Activated T-helper 1 cell treated with Interleukin-2 at 50 U/mL for 16 hours (primary cell): ENCODE results near the gene GORASP1.

Experiments used
- DNase-seq: peaks from one replicate; pipeline ENCODE4 v3.0.0-alpha.2; 2020; ENCODE audit warnings: low read depth

The GORASP1 gene

DNA sequence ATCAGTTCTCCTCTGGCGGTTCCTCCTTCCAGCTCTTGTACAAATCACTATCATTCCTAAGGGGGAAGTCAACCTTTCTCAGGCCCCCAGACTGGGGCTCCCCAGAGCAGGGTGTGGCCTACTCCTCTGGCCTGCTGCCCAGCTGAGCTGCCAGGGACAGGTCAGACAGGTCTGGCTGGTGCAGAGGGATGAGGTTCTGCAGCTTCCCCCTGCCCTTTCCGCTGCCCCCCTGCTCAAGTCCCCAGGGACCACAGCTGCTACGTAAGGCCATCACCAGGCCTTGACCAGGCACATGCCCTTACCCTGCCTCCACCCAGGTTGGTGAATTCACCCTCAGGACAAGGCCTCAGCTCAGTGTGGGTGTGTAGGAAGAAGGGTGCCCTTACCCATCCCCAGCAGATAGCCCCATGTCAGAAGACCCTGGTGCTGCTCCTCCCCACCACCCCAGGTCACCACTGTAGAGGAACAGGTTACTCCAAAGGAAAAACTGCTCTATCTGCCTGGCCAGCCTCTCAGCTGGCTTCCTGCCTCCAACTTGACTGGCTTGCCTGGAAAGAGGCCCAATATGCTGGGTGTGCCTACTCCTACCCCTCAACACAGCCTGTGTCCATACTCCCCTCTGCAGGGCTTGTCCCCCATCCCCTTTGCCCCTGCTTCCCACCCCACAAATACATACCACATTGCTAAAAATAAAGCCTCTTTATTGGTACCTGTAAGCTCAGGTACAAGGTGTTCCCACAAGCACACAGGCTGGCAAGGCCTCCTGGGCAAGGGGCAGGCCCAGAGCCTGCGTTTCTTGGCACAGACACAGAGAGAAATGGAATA, 34.0 kb upstream of the GORASP1 start:
- no peak for DNase-seq

DNA sequence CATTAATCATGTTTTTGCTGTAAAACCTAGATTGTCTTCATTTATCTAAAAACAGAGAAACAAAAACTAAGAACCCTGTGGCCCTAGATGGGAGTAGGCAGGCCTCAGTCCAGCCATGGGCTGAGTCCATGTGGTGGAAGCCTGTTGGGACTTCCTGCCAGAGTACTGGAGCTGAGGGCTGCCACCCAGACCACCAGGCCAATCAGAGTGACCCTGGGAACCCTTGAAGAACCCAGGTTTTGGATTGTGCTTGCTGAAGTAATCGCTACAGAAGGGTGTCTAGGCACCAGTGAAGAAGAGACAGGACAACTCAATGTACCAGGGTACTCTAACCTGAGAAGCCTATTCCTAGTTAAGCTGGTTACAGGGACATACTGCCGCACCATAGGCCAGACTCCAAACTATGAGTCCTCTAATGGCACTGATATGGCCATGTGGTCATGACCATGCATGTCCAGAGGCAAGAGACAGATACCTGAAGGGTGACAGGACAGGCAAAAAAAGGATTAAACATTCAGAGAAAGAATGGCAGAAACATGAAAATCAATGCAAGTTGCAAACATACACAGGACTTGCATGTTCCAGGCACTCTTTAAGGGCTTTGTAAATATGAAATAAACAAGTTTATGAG, 33.0 kb upstream of the GORASP1 start:
- no peak for DNase-seq

GRCh38 chr3:39139442-39139841, 32.0 kb upstream of the GORASP1 start:
- DNase-seq = no peak

- DNase-seq = no peak
These were observed 31.5 kb upstream of the GORASP1 start for GRCh38 chr3:39138804-39139415.

DNA sequence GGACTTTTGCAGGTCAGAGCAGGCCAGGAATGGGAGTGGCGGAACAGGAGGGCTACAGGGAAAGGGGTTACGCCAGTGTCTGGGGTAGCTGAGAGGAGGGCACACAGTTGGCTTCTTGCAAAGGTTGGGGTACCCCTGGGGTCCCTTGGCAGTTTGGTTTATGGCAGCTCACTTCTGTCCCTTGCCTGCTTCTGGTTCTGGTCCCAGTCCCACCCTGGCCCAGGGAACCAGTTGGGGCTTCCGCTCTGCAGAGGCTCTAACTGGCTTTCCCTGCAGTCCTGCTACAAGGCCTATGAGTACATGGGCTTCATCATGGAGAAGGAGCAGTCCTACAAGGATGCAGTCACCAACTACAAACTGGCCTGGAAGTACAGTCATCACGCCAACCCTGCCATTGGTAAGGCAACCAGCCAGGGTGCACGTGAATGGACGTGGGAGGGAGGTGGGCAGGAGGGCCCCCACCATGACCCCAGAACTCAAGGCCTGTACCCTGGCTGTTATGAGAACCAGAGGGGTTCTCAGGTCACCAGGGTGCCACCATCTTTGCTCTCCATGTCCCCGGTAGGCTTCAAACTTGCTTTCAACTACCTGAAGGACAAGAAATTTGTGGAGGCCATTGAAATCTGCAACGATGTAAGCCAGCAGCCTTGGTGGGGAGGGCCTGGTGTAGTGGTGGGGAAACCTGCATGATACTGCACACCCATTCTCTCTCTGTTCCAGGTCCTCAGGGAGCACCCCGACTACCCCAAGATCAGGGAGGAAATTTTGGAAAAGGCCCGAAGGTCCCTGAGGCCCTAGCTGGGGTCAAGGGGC, 30.8 kb upstream of the GORASP1 start:
- DNase-seq = no peak

DNA sequence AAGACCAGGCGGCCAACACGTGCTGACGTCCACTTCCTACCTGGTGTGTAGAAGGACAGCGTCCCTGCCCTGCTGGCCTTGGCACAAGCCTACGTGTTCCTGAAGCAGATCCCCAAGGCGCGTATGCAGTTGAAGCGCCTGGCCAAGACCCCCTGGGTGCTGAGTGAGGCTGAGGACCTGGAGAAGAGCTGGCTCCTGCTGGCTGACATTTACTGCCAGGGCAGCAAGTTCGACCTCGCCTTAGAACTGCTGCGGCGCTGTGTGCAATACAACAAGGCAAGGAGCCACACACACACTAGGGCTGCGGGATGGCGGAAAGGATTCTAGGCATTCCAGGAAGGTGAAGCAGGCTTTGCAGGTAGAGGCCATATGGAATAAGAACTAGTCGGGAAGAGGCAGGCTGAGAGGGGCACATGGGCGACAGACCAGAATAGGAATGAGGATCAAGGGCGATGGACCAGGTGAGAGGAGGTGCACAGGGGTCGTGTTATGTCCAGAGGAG, 30.1 kb upstream of the GORASP1 start:
- DNase-seq = no peak

- DNase-seq = no peak
These were observed 29.4 kb upstream of the GORASP1 start for GRCh38 chr3:39136533-39137434.

GRCh38 chr3:39135170-39135805, 27.9 kb upstream of the GORASP1 start:
- no peak for DNase-seq

DNA sequence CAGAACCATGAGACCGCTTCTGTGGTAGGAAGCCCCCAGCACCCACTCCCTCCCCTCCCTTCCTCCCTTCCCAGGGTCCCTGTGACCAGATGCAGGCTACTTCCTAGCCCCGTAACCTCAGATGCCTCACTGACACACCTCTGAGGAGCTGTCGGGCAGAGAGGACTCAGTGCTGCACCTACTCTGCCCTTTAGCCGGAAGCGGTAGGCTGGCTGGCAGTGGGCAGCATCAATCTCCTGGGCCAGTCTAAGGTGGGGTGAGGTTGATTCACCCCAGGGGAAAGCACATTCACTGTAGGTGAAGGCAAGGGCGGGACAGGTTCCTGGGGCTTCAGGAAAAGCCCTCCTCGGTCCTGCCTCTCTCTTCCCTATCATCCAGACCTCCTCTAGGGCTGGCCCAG, 26.9 kb upstream of the GORASP1 start:
- no peak for DNase-seq

GRCh38 chr3:39133822-39134221, 26.4 kb upstream of the GORASP1 start:
- no peak for DNase-seq

DNA sequence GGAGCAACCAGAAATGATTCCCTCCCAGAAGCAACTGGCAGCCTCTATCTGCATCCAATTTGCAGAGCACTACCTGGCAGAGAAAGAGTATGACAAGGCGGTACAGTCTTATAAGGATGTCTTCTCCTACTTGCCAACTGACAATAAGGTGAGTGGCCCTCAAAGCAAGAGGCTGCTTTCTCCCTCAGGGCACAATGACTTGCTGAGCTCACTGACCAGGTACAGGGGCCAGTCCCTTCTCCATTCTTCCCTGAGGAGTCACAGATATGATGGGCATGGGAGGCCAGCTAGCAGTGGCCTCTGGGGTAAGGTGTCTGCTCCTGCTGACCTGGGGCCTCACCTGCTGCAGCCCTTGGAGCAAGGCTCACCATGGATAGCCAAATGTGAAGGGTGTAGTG, 25.7 kb upstream of the GORASP1 start:
- DNase-seq = no peak

- DNase-seq = no peak
These were observed 25.0 kb upstream of the GORASP1 start for GRCh38 chr3:39132096-39133092.

GRCh38 chr3:39130693-39131265, 23.4 kb upstream of the GORASP1 start:
- DNase-seq = no peak

DNA sequence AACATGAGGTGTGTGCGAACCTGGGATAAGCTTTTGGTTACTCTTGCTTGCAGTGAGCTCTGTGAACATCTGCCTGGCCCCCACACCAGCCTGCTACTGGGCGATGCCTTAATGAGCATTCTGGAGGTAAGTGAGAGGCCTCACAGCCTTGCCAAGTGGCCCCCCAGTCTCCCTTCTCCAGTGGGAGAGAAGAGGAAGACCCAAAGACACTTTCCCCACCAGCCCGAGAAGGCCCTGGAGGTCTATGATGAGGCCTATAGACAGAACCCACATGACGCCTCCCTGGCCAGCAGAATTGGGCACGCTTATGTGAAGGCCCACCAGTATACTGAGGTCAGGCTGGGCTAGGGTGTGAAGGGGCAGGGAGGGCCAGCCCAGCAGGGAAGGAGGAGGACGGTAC, 22.6 kb upstream of the GORASP1 start:
- DNase-seq = no peak

DNA sequence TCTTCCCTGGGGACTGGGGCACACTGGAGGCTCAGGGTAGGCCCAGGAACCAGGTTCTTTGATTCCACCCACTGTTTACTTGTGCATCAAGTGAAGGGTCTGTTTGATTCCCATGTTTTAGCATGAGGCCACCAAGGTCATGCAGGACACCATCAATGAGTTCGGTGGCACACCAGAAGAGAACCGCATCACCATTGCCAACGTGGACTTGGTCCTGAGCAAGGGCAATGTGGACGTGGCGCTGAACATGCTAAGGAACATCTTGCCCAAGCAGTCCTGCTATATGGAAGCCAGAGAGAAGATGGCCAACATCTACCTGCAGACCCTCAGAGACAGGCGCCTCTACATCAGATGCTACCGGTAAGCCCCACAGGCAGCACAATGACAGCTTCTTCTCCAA, 21.5 kb upstream of the GORASP1 start:
- no peak for DNase-seq

- no peak for DNase-seq
These were observed 20.5 kb upstream of the GORASP1 start for GRCh38 chr3:39127908-39128304.

DNA sequence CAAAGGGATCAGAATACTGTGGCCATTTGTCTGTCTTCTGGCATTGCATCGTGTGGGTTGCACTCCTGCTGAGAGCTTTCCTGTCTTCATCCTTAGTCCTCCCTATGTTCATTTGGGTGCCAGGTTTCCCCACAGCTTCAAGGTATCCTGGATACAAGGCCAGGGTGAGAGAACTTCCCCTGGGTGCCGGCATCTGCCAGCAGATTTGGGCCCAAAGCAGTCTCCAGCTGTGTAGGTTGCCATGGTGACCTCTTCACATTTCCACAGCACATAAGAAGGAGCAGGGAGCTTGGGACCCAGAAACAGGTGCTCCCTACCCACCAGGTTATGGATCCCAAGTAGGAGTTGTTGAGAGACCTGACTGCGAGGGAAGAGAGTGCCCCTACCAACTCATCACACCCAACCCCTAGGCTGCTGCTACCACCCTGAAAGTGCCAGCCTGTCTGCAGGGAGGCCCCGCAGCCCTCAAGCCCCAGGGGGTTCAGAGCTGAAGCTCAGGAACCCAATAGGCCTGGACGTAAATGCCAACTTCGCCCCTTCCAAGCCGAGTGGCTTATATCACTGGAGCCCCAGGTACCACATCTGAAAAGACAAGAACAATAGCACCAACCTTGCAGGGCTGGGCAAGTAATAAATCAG, 20.0 kb upstream of the GORASP1 start:
- DNase-seq = no peak

- no peak for DNase-seq
These were observed 19.2 kb upstream of the GORASP1 start for GRCh38 chr3:39126532-39127071.
